ENCODE measurements around the gene ZNF678.

DNA sequence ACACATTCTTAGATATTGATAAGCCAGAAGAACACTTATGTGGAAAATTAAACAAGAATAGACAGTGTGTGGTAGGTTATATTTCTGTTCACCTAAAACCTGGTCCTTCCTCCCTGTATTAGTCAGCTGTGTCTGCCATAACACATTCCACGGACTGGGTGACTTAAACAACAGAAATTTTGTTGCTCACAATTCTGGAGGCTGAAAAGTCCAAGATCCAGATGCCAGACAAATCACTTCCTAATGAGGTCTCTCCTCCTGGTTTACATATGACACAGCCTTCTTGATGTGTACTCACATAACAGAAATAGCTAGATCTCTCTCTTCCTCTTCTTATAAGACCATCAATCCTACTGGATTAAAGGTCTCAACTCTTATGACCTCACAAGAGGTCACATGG lies 146.1 kb downstream of the ZNF678 start:
- TF ChIP-seq PYGO2 (tag; IDR thresholded peaks at IDR 0.05) (no peak), ZNF785 (CRISPR knock-in tag; IDR thresholded peaks at IDR 0.05) (no peak), ZNF699 (CRISPR knock-in tag; IDR thresholded peaks at IDR 0.05; ENCODE audit: insufficient replicate concordance) (no peak), ZSCAN29 (IDR thresholded peaks at IDR 0.05) (no peak), GABPA (tag; conservative IDR thresholded peaks at IDR 0.05; ENCODE audit: low read depth) (no peak), SMAD2 (IDR thresholded peaks at IDR 0.05; ENCODE audit: low read depth, low read length) (no peak)
- TF ChIP-seq, protein P1, sequence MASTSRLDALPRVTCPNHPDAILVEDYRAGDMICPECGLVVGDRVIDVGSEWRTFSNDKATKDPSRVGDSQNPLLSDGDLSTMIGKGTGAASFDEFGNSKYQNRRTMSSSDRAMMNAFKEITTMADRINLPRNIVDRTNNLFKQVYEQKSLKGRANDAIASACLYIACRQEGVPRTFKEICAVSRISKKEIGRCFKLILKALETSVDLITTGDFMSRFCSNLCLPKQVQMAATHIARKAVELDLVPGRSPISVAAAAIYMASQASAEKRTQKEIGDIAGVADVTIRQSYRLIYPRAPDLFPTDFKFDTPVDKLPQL (IDR thresholded peaks at IDR 0.05; ENCODE audit: extremely low read depth, insufficient read length) = no peak

All from K562 (cell line).